ENCODE data around the gene CRTC3. TPM values are rescaled to one million over a fixed set of nuclear protein-coding genes. Genes with fewer than 3 reads are reported as not detected.

CRTC3 gene
- total and polyA plus RNA-seq, 4 donors = 5.1 to 16.8 (median 7.6) TPM

DNA sequence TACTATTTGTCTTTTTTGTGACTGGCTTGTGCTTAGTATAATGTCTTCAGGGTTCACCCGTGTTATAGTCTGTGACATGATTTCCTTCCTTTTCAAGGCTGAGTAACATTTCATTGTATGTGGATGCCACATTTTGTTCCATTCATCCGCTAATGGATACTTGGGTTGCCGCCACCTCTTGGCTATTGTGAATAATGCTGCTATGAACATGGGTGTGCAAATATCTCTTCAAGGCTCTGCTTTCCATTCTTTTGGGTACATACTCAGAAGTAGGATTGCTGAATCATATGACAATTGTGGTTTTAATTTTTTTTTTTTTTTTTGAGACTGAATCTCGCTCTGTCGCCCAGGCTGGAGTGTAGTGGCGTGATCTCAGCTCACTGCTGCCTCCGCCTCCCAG, 15.4 kb downstream of the CRTC3 start:
- Histone ChIP-seq H3K27ac (ENCODE audit: low read depth in 1 of 2, low read length in 2 of 2) (no peak overlapping the region), H3K27me3 (ENCODE audit: control insufficient read depth in 4 of 4, insufficient read depth in 4 of 4, low read length in 3 of 4) (no peaks in the 10 kb centered on the region), H3K4me1 (ENCODE audit: control insufficient read depth in 4 of 4, insufficient read depth in 4 of 4, low read length in 3 of 4) (no peaks in the 10 kb centered on the region), H3K9me3 (ENCODE audit: control insufficient read depth in 4 of 4, low read length in 3 of 4) (no peaks in the 10 kb centered on the region), H3K36me3 (ENCODE audit: control insufficient read depth in 4 of 4, insufficient read depth in 3 of 4, low read depth in 1 of 4, low read length in 3 of 4) (peaks cover 0 to 6% (median 3%) of the 10 kb centered on the region in 4 donors), H3K9ac (ENCODE audit: low read depth in 1 of 2, low read length in 2 of 2) (no peak overlapping the region), H3K4me3 (ENCODE audit: low read depth in 1 of 3, low read length in 3 of 3) (no peak overlapping the region)
- DNase-seq (ENCODE audit: low spot score) = no peak
- 96% methylated on average over 7 of the region's 7 CpGs for WGBS
- TF ChIP-seq RAD21 (IDR thresholded peaks at IDR 0.05) (peak in 1 of 2 donors; percentile 8), HNF4G (IDR thresholded peaks at IDR 0.05) (no peak)

GRCh38 chr15:90547540-90547939, 17.8 kb downstream of the CRTC3 start:
- DNase-seq (ENCODE audit: low spot score) = no peak
- no peak overlapping the region for H3K27ac ChIP-seq (ENCODE audit: low read depth in 1 of 2, low read length in 2 of 2)
- H3K36me3 ChIP-seq (ENCODE audit: control insufficient read depth in 4 of 4, insufficient read depth in 3 of 4, low read depth in 1 of 4, low read length in 3 of 4) = peaks cover 0 to 5% (median 2%) of the 10 kb centered on the region in 4 donors
- no peaks in the 10 kb centered on the region for H3K9me3 ChIP-seq (ENCODE audit: control insufficient read depth in 4 of 4, low read length in 3 of 4)
- 96% methylated on average over 2 of the region's 2 CpGs for WGBS
- no peaks in the 10 kb centered on the region for H3K27me3 ChIP-seq (ENCODE audit: control insufficient read depth in 4 of 4, insufficient read depth in 4 of 4, low read length in 3 of 4)
- no peaks in the 10 kb centered on the region for H3K4me1 ChIP-seq (ENCODE audit: control insufficient read depth in 4 of 4, insufficient read depth in 4 of 4, low read length in 3 of 4)
- no peak overlapping the region for H3K9ac ChIP-seq (ENCODE audit: low read depth in 1 of 2, low read length in 2 of 2)
- TF ChIP-seq TAF1 (conservative IDR thresholded peaks at IDR 0.05) (no peak), SP1 (IDR thresholded peaks at IDR 0.05) (no peak), FOXA2 (IDR thresholded peaks at IDR 0.05) (no peak), HNF4G (IDR thresholded peaks at IDR 0.05) (no peak), RAD21 (IDR thresholded peaks at IDR 0.05) (no peak), FOXA1 (IDR thresholded peaks at IDR 0.05) (no peak), CTCF (IDR thresholded peaks at IDR 0.05; ENCODE audit: low read depth, low read length, missing input control) (no peak), HNF4A (conservative IDR thresholded peaks at IDR 0.05) (no peak), YY1 (IDR thresholded peaks at IDR 0.05) (no peak), EGR1 (IDR thresholded peaks at IDR 0.05; ENCODE audit: low read depth in 2 of 2) (no peak), ZBTB33 (IDR thresholded peaks at IDR 0.05) (no peak), GABPA (IDR thresholded peaks at IDR 0.05 in 1 of 2, conservative IDR thresholded peaks at IDR 0.05 in 1 of 2) (no peak), RXRA (IDR thresholded peaks at IDR 0.05) (no peak), NR2F2 (IDR thresholded peaks at IDR 0.05) (no peak), JUND (IDR thresholded peaks at IDR 0.05) (no peak)
- TF ChIP-seq, protein P1, sequence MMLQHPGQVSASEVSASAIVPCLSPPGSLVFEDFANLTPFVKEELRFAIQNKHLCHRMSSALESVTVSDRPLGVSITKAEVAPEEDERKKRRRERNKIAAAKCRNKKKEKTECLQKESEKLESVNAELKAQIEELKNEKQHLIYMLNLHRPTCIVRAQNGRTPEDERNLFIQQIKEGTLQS (IDR thresholded peaks at IDR 0.05) = no peak
- TF ChIP-seq, protein P2, sequence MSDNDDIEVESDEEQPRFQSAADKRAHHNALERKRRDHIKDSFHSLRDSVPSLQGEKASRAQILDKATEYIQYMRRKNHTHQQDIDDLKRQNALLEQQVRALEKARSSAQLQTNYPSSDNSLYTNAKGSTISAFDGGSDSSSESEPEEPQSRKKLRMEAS (IDR thresholded peaks at IDR 0.05) = no peak
- TF ChIP-seq, protein P3, sequence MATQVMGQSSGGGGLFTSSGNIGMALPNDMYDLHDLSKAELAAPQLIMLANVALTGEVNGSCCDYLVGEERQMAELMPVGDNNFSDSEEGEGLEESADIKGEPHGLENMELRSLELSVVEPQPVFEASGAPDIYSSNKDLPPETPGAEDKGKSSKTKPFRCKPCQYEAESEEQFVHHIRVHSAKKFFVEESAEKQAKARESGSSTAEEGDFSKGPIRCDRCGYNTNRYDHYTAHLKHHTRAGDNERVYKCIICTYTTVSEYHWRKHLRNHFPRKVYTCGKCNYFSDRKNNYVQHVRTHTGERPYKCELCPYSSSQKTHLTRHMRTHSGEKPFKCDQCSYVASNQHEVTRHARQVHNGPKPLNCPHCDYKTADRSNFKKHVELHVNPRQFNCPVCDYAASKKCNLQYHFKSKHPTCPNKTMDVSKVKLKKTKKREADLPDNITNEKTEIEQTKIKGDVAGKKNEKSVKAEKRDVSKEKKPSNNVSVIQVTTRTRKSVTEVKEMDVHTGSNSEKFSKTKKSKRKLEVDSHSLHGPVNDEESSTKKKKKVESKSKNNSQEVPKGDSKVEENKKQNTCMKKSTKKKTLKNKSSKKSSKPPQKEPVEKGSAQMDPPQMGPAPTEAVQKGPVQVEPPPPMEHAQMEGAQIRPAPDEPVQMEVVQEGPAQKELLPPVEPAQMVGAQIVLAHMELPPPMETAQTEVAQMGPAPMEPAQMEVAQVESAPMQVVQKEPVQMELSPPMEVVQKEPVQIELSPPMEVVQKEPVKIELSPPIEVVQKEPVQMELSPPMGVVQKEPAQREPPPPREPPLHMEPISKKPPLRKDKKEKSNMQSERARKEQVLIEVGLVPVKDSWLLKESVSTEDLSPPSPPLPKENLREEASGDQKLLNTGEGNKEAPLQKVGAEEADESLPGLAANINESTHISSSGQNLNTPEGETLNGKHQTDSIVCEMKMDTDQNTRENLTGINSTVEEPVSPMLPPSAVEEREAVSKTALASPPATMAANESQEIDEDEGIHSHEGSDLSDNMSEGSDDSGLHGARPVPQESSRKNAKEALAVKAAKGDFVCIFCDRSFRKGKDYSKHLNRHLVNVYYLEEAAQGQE (IDR thresholded peaks at IDR 0.05) = no peak
- no peak overlapping the region for H3K4me3 ChIP-seq (ENCODE audit: low read depth in 1 of 3, low read length in 3 of 3)
